ENCODE data around the gene DLGAP4.

DNA sequence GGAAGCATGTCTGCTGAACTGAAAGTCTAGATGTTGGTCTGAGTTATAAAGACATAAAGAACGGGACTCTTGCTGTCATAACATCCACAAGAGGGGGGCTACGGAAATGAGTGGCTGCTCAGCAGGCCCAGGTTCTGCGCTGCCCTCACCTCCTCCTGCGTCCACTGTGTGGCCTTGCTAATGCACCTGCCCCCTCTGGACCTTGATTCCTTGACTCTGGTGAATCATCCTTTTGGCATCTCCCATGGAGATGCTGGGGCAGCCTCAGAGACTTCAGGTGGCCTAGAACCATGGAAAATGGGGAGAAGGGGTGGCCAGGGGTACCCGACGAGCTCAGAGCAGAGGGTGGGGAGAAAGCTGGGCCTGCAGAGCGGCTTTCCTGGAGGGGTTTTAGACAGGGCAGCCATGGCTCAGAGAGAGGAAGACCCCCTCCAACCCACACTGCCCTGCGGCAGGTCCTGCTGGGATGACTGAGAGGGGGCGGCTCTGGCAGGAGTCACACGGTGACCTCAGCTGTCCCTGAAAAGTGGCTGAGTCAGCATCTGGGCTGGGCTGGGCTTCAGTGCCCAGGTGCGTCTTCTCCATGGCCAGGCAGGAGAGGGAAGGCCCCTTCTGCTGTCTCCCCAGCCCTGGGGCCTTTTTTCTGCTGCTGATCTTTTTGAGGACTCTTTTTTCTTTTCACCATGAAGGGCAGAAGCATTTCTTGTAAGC lies 46.9 kb downstream of the DLGAP4 start:
- no peak for TF ChIP-seq EZH2 (IDR thresholded peaks at IDR 0.05; ENCODE audit: insufficient read depth, poor library complexity, severe bottlenecking)
- TF ChIP-seq EZH2phosphoT487 (IDR thresholded peaks at IDR 0.05; ENCODE audit: insufficient read depth, low read depth) = no peak
